CD4-positive, alpha-beta T cell treated with Interleukin-21 for 1 hour (primary cell): ENCODE data around the gene ZDHHC3.
A peak's percentile ranks its signal among the peaks of the same experiment; 100 is the strongest.

Experiments used
- DNase-seq: peaks from one replicate; pipeline ENCODE4 v3.0.0-alpha.2; 2020

The ZDHHC3 gene

GRCh38 chr3:44926172-44926571, 49.8 kb downstream of the ZDHHC3 start:
- no peak for DNase-seq

GRCh38 chr3:44924457-44925084, 51.4 kb downstream of the ZDHHC3 start:
- no peak for DNase-seq

GRCh38 chr3:44923632-44924456, 52.1 kb downstream of the ZDHHC3 start:
- no peak for DNase-seq

DNA sequence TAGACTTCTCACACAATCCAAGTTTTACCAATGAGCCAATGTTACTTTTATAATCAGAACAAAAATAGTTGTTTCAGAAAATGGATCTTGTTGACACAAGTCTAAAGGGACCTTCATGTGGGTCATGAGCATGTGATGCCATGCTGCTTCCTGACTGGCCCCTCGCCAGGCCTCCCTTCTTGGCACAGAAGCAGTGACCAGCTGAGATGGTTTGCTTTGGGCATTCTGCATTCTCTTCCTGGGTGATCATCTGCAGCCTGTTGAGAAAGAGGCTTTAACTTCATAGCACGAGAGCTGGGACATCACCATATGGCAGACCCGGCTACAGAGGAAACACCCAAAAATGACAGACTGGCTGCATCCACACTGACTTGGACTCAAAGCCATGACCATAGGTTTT, 55.9 kb downstream of the ZDHHC3 start:
- no peak for DNase-seq

DNA sequence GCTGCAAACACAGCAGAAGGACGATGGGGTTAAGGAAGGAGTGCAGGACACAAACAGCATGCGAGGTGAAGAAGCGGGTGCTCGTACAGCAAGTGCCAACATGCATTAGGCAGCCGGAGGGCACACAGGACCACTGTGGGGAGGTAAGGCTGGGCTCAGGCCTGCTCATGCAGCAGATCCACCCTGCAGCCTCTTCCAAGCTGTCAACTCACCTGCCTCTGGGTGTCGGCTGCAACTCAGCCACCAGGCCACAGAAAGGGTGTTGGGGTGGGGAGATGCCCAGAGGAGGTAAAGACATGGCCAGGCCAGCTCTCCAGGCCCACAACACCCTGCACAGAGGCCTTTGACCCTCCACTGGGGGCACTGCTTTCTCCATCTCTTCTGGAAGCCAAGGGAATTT, 57.4 kb downstream of the ZDHHC3 start:
- no peak for DNase-seq

GRCh38 chr3:44918087-44918486, 57.9 kb downstream of the ZDHHC3 start:
- DNase-seq = no peak

GRCh38 chr3:44915702-44916438, 60.1 kb downstream of the ZDHHC3 start:
- no peak for DNase-seq

DNA sequence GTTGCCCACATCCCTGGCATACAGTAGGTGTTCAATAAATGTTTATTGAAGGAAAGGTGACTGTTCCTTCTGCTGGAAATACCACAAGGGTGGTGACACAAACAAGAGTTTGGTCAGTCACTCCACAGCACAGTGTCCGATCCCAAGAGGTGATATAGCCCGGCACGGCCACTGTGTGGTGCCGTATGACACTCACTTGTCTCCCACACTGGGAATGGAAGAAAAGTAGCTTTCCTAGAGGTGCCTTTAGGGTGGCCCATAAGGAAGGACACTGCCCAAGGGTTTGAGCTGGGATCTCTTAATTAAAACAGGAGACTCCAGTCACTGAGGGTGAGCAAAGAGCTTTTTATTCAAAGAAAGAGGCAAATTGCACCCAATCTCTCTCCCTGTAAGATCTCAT, 61.0 kb downstream of the ZDHHC3 start:
- DNase-seq = no peak

GRCh38 chr3:44913868-44914468, 62.0 kb downstream of the ZDHHC3 start:
- DNase-seq = peak; percentile 63

GRCh38 chr3:44910693-44911092, 65.3 kb downstream of the ZDHHC3 start:
- DNase-seq = no peak

DNA sequence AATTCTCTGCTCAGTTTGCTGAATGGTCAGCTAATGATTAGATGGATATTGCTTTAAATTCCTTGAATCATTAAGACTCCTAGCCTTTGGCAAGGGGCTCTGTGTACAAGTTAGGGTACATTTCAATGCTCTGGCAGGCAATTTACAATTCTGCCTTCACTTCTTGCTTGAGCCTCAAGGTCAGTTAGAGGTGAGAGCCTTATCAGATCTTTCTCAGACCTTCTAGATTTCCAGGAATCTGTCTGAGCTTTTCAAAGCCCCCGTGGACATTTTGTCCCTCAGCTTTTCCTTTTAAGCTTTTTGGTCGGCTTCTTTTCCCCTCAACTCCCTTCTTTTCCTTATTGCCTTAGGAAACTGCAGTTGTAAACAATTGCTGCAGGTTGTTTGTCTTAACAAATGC, 66.9 kb downstream of the ZDHHC3 start:
- no peak for DNase-seq

- DNase-seq = no peak
Observed at GRCh38 chr3:44907612-44908011, 68.4 kb downstream of the ZDHHC3 start.

DNA sequence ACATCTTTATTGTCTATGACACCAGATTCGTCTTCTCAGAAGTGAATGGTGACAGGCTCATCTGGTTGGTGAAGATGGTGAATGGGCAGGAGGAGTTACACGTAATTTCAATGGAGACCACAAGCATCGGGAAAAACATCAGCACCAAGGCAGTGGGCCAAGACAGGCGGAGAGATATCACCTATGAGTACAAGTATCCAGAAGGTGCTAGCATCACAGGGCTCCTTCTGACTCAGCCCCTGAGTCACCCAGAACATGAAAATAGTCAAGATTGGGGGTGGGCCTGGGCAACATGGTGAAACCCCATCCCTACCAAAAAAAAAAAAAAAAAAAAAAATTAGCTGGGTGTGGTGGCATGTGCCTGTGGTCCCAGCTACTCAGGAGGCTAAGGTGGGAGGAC, 69.0 kb downstream of the ZDHHC3 start:
- no peak for DNase-seq

DNA sequence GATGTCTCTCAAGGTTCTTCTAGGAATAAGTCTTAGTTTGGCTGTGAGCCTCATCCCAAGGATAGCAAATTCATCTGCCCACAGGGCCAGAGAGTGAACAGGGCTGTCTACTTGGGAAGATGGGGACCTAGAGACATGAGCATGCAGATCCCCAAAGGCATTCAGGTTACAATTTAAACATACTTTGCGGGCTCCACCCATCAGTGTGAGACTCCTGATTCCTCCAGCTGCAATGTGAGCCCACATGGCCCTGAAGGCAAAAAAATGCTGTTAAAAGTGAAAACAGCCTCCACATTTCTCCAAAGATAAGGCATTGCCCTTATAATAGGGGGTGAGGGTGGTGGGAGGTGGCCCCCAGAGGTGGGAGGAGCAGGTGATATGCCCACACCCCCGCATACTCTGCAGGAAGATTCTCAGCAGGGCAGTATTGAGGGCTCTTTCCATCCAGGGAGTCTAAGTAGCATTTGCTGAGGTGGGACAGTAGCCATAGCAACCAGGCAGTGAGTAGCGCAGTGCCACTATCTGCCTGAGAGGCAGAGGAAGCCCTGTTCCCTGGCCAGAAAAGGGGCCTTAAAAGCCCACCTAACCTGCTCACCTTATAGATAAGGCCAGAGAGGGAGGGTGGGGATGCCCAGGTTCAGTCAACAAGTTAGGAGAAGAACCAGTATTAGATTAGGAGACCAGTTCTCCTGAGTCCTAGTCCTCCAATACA, 70.4 kb downstream of the ZDHHC3 start:
- no peak for DNase-seq

DNA sequence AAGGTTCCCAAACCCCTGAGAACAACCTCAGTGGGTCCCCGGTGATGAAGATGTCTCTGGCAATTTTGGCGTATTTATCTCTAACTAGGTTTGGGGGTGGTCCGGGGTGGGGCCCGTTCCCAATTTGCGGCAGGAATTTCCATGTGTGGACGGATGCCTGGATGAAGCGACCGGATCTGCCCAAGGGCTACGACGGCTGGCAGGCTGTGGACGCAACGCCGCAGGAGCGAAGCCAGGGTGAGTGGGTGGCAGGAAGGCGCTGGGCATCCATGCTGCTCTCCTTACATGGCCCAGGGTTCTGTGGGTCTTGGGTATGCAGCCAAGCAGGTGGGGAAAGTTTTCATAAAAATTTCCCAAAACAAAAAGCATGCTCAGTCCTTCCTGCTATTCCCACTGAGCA, 72.2 kb downstream of the ZDHHC3 start:
- no peak for DNase-seq

GRCh38 chr3:44903314-44903713, 72.7 kb downstream of the ZDHHC3 start:
- no peak for DNase-seq

- DNase-seq = no peak
Observed at GRCh38 chr3:44902628-44903027, 73.3 kb downstream of the ZDHHC3 start.

DNA sequence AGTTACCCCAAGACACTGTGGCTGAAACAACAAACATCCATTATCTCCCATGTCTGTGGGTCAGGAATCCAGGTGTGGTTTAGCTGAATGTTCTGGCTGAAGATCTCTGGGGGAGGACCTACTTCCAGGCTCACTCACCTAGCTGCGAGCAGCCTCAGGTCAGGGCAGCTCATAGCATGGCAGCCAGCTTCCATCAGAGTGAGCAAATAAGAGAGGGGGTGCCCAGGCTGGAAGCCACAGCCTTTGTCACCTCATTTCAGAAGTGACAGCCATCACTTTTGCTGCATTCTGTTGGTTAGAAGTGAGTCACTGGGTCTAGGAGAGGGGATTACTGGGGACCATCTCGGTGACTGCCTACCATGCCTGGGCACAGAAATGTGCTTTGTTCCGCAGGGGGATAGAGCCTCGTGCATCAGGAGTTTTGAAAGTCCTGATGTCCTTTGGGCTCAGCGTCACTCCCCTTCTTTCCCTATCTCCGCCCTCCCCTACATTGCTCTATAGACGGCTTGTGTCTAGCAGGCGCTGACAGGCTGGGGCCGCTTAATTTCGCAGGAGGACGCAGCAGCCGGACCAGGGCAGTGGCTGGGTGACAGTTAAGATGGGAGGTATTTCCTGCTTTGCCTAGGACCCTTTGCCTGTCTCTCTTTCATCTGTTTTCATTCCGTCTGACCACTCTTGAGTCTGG, 76.1 kb downstream of the ZDHHC3 start:
- no peak for DNase-seq

GRCh38 chr3:44896440-44896839, 79.5 kb downstream of the ZDHHC3 start:
- no peak for DNase-seq

DNA sequence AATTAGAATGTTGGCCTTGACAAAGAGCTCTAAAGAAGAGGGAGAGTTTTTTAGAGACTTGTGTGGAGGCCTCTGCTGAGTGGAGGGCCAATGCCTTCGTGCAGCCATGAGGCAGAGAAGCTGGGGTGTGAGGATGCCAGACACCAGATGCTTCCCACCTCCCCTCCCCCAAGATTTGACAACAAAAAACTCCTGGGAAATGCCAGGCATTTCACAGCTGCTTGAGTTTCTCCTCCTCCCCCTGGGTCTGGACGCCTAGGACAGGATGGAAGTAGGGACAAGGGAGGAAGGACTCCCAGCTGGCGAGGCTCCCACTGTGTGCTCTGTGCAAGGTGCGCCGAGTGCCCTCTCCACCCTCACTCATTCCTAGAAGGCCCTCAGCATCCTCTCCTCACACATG, 81.5 kb downstream of the ZDHHC3 start:
- DNase-seq = no peak

DNA sequence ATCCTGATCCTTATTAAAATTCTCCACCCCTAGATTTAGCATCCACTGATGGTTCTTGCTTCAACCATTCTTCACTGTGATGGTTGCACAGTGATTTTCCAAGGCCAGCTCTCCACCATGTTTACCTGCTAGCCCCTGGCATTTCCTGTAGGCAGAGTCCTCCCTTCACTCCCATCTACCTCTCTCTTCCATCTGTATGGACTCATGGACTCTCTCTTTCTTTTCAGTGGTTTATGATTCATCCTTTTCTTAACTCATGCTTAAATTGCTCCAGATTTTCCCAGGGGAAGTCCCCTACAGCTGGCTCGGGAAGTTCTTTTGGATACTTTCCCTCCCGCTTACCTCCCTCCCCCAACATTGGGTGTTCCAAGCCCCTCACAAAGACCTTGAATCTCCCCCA, 82.9 kb downstream of the ZDHHC3 start:
- no peak for DNase-seq

- DNase-seq = no peak
Observed at GRCh38 chr3:44892689-44893088, 83.3 kb downstream of the ZDHHC3 start.
